ENCODE results near the gene UNC5A.

DNA sequence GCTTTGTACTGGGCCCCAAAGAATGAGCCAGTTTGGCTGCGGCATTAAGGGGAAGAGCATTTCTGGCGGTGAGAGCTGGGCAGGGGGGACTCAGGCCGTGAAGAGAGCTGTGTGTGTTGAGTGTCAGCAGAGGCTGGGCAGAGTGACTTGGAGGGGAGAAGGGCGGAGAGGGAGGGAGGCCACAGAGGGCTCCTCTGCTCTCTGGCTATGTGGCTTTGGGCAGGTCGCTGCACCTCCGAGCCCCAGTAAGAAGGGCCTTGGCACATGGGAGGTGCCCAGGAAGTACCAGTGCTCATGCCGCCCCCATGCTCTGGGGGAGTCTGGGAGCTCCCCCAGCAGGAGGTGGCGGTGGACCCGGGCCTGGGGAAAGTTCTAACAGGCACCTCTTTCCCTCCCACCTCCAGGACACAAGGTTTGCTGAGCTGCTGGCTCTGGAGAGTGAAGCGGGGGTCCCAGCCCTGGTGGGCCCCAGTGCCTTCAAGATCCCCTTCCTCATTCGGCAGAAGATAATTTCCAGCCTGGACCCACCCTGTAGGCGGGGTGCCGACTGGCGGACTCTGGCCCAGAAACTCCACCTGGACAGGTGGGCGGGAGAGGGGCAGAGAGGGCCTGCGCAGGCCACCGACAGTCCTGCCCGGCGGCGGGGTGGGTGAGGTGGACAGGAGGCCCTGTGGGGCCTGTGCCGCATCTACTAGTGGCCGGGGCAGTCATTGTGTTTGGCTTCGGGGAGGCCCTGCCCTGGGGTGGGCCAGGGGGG is 68.7 kb downstream of the UNC5A start:
- TF ChIP-seq EZH2 (IDR thresholded peaks at IDR 0.05; ENCODE audit: low read length, unreplicated experiment) = no peak
- TF ChIP-seq, protein P1, sequence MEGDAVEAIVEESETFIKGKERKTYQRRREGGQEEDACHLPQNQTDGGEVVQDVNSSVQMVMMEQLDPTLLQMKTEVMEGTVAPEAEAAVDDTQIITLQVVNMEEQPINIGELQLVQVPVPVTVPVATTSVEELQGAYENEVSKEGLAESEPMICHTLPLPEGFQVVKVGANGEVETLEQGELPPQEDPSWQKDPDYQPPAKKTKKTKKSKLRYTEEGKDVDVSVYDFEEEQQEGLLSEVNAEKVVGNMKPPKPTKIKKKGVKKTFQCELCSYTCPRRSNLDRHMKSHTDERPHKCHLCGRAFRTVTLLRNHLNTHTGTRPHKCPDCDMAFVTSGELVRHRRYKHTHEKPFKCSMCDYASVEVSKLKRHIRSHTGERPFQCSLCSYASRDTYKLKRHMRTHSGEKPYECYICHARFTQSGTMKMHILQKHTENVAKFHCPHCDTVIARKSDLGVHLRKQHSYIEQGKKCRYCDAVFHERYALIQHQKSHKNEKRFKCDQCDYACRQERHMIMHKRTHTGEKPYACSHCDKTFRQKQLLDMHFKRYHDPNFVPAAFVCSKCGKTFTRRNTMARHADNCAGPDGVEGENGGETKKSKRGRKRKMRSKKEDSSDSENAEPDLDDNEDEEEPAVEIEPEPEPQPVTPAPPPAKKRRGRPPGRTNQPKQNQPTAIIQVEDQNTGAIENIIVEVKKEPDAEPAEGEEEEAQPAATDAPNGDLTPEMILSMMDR (conservative IDR thresholded peaks at IDR 0.05; ENCODE audit: low read depth, low read length) = no peak
- TF ChIP-seq EZH2phosphoT487 (IDR thresholded peaks at IDR 0.05; ENCODE audit: borderline replicate concordance, low read length) = no peak

Data from PC-3 (cell line).